Measurements from ENCODE around the gene PPIL1. TPM values are rescaled to one million over a fixed set of nuclear protein-coding genes. Genes with fewer than 3 reads are reported as not detected.

Gene PPIL1
- total and polyA plus RNA-seq, 2 of the 8 experiments (the other 6 are each of a cell fraction or from before 2014, with no cell fraction given) = 83.7 to 86.5 TPM

- TF ChIP-seq HDAC6 (IDR thresholded peaks at IDR 0.05; ENCODE audit: low read depth, low read length) (no peak), CHD7 (IDR thresholded peaks at IDR 0.05; ENCODE audit: insufficient replicate concordance, low read length) (no peak), KDM4A (IDR thresholded peaks at IDR 0.05; ENCODE audit: low read depth, low read length, severe bottlenecking) (no peak), CTCF (IDR thresholded peaks at IDR 0.05; ENCODE audit: control extremely low read depth in 1 of 3, insufficient read depth in 1 of 3, low read depth in 1 of 3, low read length in 3 of 3) (no peak)
These were observed 52.8 kb downstream of the PPIL1 start (continued) for GRCh38 chr6:36821581-36822335.
